Sigmoid colon (tissue), 7 donors: Measurements from ENCODE around the gene ANTXR2. TPM values are rescaled to one million over a fixed set of nuclear protein-coding genes. Genes with fewer than 3 reads are reported as not detected.

Experiments used
- DNase-seq: peaks from one replicate; pipeline ENCODE4 v3.0.0-alpha.2; 2019
- H3K27ac ChIP-seq, 4 donors: fragments of 200-600 bp; sonication (generic); one replicate each; pipeline ENCODE4 v1.5.1; 2016 to 2019; ENCODE audit warnings: mild to moderate bottlenecking in 1 of 4
- H3K27me3 ChIP-seq, 3 donors: fragments of 200-600 bp; sonication (generic); one replicate each; pipeline ENCODE4 v1.5.1; 2019; ENCODE audit warnings: mild to moderate bottlenecking in 1 of 3
- H3K36me3 ChIP-seq, 4 donors: fragments of 200-600 bp; sonication (generic); one replicate each; pipeline ENCODE4 v1.5.1; 2016 to 2019
- H3K4me1 ChIP-seq, 4 donors: fragments of 200-600 bp; sonication (generic); one replicate each; pipeline ENCODE4 v1.5.1; 2017 to 2019
- H3K4me3 ChIP-seq, 4 donors: fragments of 200-600 bp; sonication (generic); one replicate each; pipeline ENCODE4 v1.5.1; 2017 to 2019; ENCODE audit warnings: mild to moderate bottlenecking in 2 of 4, moderate library complexity in 1 of 4
- H3K9me3 ChIP-seq, 4 donors: fragments of 200-600 bp in 3 of 4; sonication (generic) in 3 of 4; one replicate each; pipeline versions ENCODE4 v1.5.1 to v1.6.1; 2013 to 2019
- CTCF ChIP-seq, 4 experiments: fragments of 450-650 bp in 3 of 4; fragments of 200-600 bp in 1 of 4; IDR thresholded peaks; one replicate each; pipeline ENCODE4 v1.5.1; 2016 to 2019; ENCODE audit warnings: antibody characterized with exemption in 4 of 4, mild to moderate bottlenecking in 3 of 4, moderate library complexity in 2 of 4
- EP300 ChIP-seq, 4 donors: sonication (generic); formaldehyde crosslinking; IDR thresholded peaks; one replicate each; pipeline ENCODE4 v1.6.1; 2017; ENCODE audit warnings: antibody characterized with exemption in 4 of 4
- POLR2A ChIP-seq, 2 donors: fragments of 450-650 bp; IDR thresholded peaks; one replicate each; pipeline ENCODE4 v1.6.1; 2016; ENCODE audit warnings: antibody characterized with exemption in 2 of 2, mild to moderate bottlenecking in 2 of 2, moderate library complexity in 2 of 2
- POLR2AphosphoS5 ChIP-seq, 4 donors: sonication (generic); formaldehyde crosslinking; IDR thresholded peaks; one replicate each; pipeline ENCODE4 v1.6.1; 2017; ENCODE audit warnings: antibody characterized with exemption in 4 of 4
- WGBS, 2 donors: extraction: QIAGEN DNeasy Blood & Tissue Kit; methylation state at CpG; one replicate each; pipeline ENCODE4 v1.1.7; 2013; 5-methylcytosine and 5-hydroxymethylcytosine counted together
- intact Hi-C: fragments of 100-400 bp; cut with DNase I; formaldehyde crosslinking; loops from one replicate; pipeline ENCODE4 v1.15.1; 2023
- polyA plus RNA-seq, 3 donors: library from polyadenylated mRNA; stranded (reverse); fragments of 200-250 nt; gene quantifications; one replicate each; pipeline ENCODE4 v1.2.3, GENCODE V29; 2013
- total RNA-seq, 4 donors: library from RNA; depleted of rRNA; stranded (reverse); fragments of >200 nt; gene quantifications; one replicate each; pipeline ENCODE4 v1.1.0, GENCODE V29; 2016
- donor health status: healthy with polysubstance abuse.
- donor health status: Bipolar disorder and iron deficiency.
- donor health status: healthy.

ANTXR2 gene
- total and polyA plus RNA-seq, 7 donors, result 11.4 to 237 (median 170) TPM

DNA sequence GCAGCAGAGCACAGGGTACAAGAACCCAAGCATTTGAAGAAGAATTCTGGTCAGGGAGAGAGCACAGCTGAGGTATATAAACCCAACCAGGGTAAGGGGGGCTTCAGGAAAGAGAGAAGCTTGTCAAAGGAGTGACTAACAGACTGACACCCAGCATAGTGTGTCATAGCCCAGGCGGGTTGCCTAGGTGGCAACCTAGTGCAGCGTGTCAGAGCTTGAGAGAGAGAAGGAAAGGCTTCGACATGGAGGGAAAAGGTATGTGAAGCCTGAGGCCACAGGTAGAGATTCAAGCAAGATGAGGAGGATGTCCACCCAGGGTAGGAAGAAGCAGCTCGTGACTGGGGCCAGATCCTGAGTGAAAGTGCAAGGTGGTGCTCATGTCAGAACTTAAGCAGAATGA is 8.5 kb upstream of the ANTXR2 start:
- no peaks in the 10 kb centered on the region for H3K9me3 ChIP-seq
- H3K27me3 ChIP-seq, result no peaks in the 10 kb centered on the region
- intact Hi-C loops, result no loop called here
- H3K36me3 ChIP-seq, result no peaks in the 10 kb centered on the region
- no peak for DNase-seq
- no peak overlapping the region for H3K27ac ChIP-seq
- H3K4me1 ChIP-seq, result no peaks in the 10 kb centered on the region
- WGBS, 2 donors, result 92% methylated on average over 4 of the region's 4 CpGs
- TF ChIP-seq POLR2AphosphoS5 (IDR thresholded peaks at IDR 0.05) (no peak), CTCF (IDR thresholded peaks at IDR 0.05) (no peak), EP300 (IDR thresholded peaks at IDR 0.05) (no peak), POLR2A (IDR thresholded peaks at IDR 0.05) (no peak)
- no peak overlapping the region for H3K4me3 ChIP-seq

GRCh38 chr4:80079255-80079923 is 6.4 kb upstream of the ANTXR2 start:
- H3K27me3 ChIP-seq, result no peaks in the 10 kb centered on the region
- intact Hi-C loops, result no loop called here
- 71 to 94% methylated on average over 15 of the region's 15 CpGs for WGBS, 2 donors
- no peaks in the 10 kb centered on the region for H3K9me3 ChIP-seq
- H3K36me3 ChIP-seq, result no peaks in the 10 kb centered on the region
- no peak for TF ChIP-seq CTCF (IDR thresholded peaks at IDR 0.05)
- TF ChIP-seq EP300 (IDR thresholded peaks at IDR 0.05), result no peak
- TF ChIP-seq POLR2A (IDR thresholded peaks at IDR 0.05), result no peak
- TF ChIP-seq POLR2AphosphoS5 (IDR thresholded peaks at IDR 0.05), result no peak
- H3K4me3 ChIP-seq, result no peak overlapping the region
- no peak for DNase-seq
- peaks cover 0 to 6% (median 2%) of the 10 kb centered on the region in 4 donors for H3K4me1 ChIP-seq
- H3K27ac ChIP-seq, result no peak overlapping the region

DNA sequence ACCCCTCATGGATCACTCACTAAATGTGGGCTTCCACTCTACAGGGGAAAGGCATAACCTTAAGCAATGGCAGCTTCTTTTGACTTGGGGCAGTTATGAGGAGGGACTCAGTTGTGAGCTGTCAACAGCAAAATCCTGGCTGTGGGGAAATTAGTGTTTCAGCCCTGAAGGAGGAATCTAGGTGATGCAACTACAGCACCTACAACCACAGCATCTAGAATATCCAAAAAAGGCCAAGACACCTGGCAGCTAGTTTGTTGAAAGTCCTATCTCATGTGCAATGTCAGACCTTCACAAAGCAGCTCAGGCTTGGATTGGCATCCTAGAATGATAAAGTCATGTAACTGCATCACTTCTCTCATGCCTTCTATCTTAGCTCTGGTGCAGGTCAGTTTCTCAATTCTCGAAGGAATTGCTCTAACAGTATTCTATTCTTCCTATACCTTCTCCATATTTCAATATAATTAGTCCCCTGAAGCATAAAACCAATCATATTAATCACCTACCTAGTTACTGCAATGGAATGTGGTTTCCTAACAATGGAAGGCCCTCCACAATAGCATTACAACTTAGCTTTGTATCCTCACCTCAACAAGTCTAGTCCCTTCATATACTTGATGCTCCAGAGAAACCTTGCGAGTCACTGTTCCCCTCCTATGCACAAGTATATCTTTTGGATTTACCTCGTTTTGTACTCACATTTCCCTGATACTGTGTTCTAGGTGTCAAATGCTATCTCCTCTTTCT is 5.5 kb upstream of the ANTXR2 start:
- Histone ChIP-seq H3K27ac (no peak overlapping the region), H3K4me3 (no peak overlapping the region), H3K9me3 (no peaks in the 10 kb centered on the region), H3K4me1 (peaks cover 0 to 15% (median 8%) of the 10 kb centered on the region in 4 donors), H3K36me3 (no peaks in the 10 kb centered on the region), H3K27me3 (no peaks in the 10 kb centered on the region)
- WGBS, 2 donors, result 90 to 95% methylated on average over 3 of the region's 3 CpGs
- no peak for DNase-seq
- intact Hi-C loops, result no loop called here
- TF ChIP-seq POLR2A (IDR thresholded peaks at IDR 0.05), result no peak
- no peak for TF ChIP-seq EP300 (IDR thresholded peaks at IDR 0.05)
- TF ChIP-seq CTCF (IDR thresholded peaks at IDR 0.05), result no peak
- TF ChIP-seq POLR2AphosphoS5 (IDR thresholded peaks at IDR 0.05), result no peak

GRCh38 chr4:80077639-80078038 is 4.6 kb upstream of the ANTXR2 start:
- H3K4me3 ChIP-seq, result no peak overlapping the region
- no peaks in the 10 kb centered on the region for H3K9me3 ChIP-seq
- 73 to 76% methylated on average over 5 of the region's 5 CpGs for WGBS, 2 donors
- H3K27ac ChIP-seq, result no peak overlapping the region
- TF ChIP-seq EP300 (IDR thresholded peaks at IDR 0.05), result no peak
- no peak for TF ChIP-seq POLR2A (IDR thresholded peaks at IDR 0.05)
- no peak for TF ChIP-seq POLR2AphosphoS5 (IDR thresholded peaks at IDR 0.05)
- no peak for TF ChIP-seq CTCF (IDR thresholded peaks at IDR 0.05)
- no peak for DNase-seq
- intact Hi-C loops, result no loop called here
- peaks cover 0 to 18% (median 11%) of the 10 kb centered on the region in 4 donors for H3K4me1 ChIP-seq
- H3K36me3 ChIP-seq, result no peaks in the 10 kb centered on the region
- H3K27me3 ChIP-seq, result no peaks in the 10 kb centered on the region
